Epidermal melanocyte (primary cell): ENCODE measurements around the gene FAM53B.
"Not testable (repeated sequence)": the region's sequence is repeated elsewhere in the genome, so short reads cannot be mapped to it uniquely, and the experiment has no call there.

Experiments used
- DNase-seq: peaks from one replicate; pipeline ENCODE4 v3.0.0; 2011; ENCODE audit warnings: low spot score; ENCODE audit not compliant: insufficient read length

Gene FAM53B

GRCh38 chr10:124600051-124600880, 143.9 kb downstream of the FAM53B start:
- DNase-seq, result no peak

- DNase-seq, result peak; percentile 8
These were observed 144.6 kb downstream of the FAM53B start for GRCh38 chr10:124599588-124600050.

- no peak for DNase-seq
These were observed 145.2 kb downstream of the FAM53B start for GRCh38 chr10:124598773-124599587.

- no peak for DNase-seq
These were observed 146.0 kb downstream of the FAM53B start for GRCh38 chr10:124598196-124598595.

GRCh38 chr10:124597846-124598165, 146.4 kb downstream of the FAM53B start:
- DNase-seq, result no peak

- DNase-seq, result peak; percentile 13
These were observed 147.0 kb downstream of the FAM53B start for GRCh38 chr10:124596962-124597845.

GRCh38 chr10:124596116-124596785, 147.9 kb downstream of the FAM53B start:
- DNase-seq, result peak; percentile 8

GRCh38 chr10:124595143-124595883, 148.9 kb downstream of the FAM53B start:
- no peak for DNase-seq

GRCh38 chr10:124594240-124594639, 149.9 kb downstream of the FAM53B start:
- no peak for DNase-seq

- DNase-seq, result peak; percentile 10
These were observed 150.7 kb downstream of the FAM53B start for GRCh38 chr10:124593431-124593985.

GRCh38 chr10:124592736-124593430, 151.3 kb downstream of the FAM53B start:
- no peak for DNase-seq

GRCh38 chr10:124592101-124592500, 152.1 kb downstream of the FAM53B start:
- no peak for DNase-seq

- no peak for DNase-seq
These were observed 153.1 kb downstream of the FAM53B start for GRCh38 chr10:124591123-124591495.

GRCh38 chr10:124590216-124591122, 153.7 kb downstream of the FAM53B start:
- peak; percentile 13 for DNase-seq

GRCh38 chr10:124589491-124590041, 154.6 kb downstream of the FAM53B start:
- no peak for DNase-seq

GRCh38 chr10:124588736-124589490, 155.3 kb downstream of the FAM53B start:
- no peak for DNase-seq

GRCh38 chr10:124588341-124588735, 155.8 kb downstream of the FAM53B start:
- not testable (repeated sequence) for DNase-seq
